ENCODE results near the gene TTC24.

Gene TTC24

DNA sequence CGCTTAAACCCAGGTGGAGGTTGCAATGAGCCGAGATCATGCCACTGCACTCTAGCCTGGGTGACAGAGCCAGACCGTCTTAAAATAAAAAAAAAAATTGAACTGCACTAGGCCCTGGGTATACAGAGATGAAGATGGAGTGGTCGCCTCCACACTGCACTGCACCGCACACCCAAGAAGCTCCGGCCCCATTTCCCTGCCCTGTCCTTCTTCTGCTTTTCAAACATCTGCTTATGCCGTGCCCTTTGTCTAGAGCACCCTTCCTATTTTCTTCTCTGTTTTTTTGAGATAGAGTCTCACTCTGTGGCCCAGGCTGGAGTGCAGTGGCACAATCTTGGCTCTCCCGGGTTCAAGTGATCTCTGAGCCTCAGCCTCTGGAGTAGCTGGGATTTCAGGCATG lies 24.6 kb upstream of the TTC24 start:
- Histone ChIP-seq H3K4me2 (ENCODE audit: low read depth, low read length, poor library complexity, severe bottlenecking) (no peak overlapping the region), H2AFZ (ENCODE audit: low read depth, low read length, severe bottlenecking) (no peak overlapping the region), H3K9me2 (replicated peaks; ENCODE audit: insufficient read depth, low read length) (no peaks in the 10 kb centered on the region), H3F3A (ENCODE audit: insufficient read depth) (no peaks in the 10 kb centered on the region), H3K27ac (ENCODE audit: low read depth, low read length) (no peak overlapping the region), H3K9me3 (ENCODE audit: insufficient read depth, low read length) (no peaks in the 10 kb centered on the region), H3K36me3 (ENCODE audit: low read length) (no peaks in the 10 kb centered on the region), H3K9ac (ENCODE audit: low read length) (no peak overlapping the region), H3K79me2 (ENCODE audit: insufficient read depth, low read length) (no peaks in the 10 kb centered on the region), H4K20me1 (ENCODE audit: low read depth, low read length) (no peaks in the 10 kb centered on the region), H3K27me3 (ENCODE audit: low read length) (no peaks in the 10 kb centered on the region), H3K4me3 (ENCODE audit: insufficient read depth, low read length, poor library complexity, severe bottlenecking) (no peak overlapping the region)
- no peak for TF ChIP-seq EZH2phosphoT487 (conservative IDR thresholded peaks at IDR 0.05; ENCODE audit: low read length)
- TF ChIP-seq CTCF (IDR thresholded peaks at IDR 0.05; ENCODE audit: insufficient read depth, low read length, poor library complexity, severe bottlenecking), result no peak

GRCh38 chr1:156555715-156556114 lies 23.8 kb upstream of the TTC24 start:
- H3K4me2 ChIP-seq (ENCODE audit: low read depth, low read length, poor library complexity, severe bottlenecking), result no peak overlapping the region
- H3K27me3 ChIP-seq (ENCODE audit: low read length), result no peaks in the 10 kb centered on the region
- no peaks in the 10 kb centered on the region for H3K36me3 ChIP-seq (ENCODE audit: low read length)
- H4K20me1 ChIP-seq (ENCODE audit: low read depth, low read length), result no peaks in the 10 kb centered on the region
- no peaks in the 10 kb centered on the region for H3K9me3 ChIP-seq (ENCODE audit: insufficient read depth, low read length)
- H3K4me3 ChIP-seq (ENCODE audit: insufficient read depth, low read length, poor library complexity, severe bottlenecking), result no peak overlapping the region
- H3K79me2 ChIP-seq (ENCODE audit: insufficient read depth, low read length), result no peaks in the 10 kb centered on the region
- no peak for TF ChIP-seq EZH2phosphoT487 (conservative IDR thresholded peaks at IDR 0.05; ENCODE audit: low read length)
- TF ChIP-seq CTCF (IDR thresholded peaks at IDR 0.05; ENCODE audit: insufficient read depth, low read length, poor library complexity, severe bottlenecking), result no peak
- no peak overlapping the region for H3K9ac ChIP-seq (ENCODE audit: low read length)
- no peaks in the 10 kb centered on the region for H3K9me2 ChIP-seq (replicated peaks; ENCODE audit: insufficient read depth, low read length)
- H3K27ac ChIP-seq (ENCODE audit: low read depth, low read length), result no peak overlapping the region
- no peaks in the 10 kb centered on the region for H3F3A ChIP-seq (ENCODE audit: insufficient read depth)
- no peak overlapping the region for H2AFZ ChIP-seq (ENCODE audit: low read depth, low read length, severe bottlenecking)

DNA sequence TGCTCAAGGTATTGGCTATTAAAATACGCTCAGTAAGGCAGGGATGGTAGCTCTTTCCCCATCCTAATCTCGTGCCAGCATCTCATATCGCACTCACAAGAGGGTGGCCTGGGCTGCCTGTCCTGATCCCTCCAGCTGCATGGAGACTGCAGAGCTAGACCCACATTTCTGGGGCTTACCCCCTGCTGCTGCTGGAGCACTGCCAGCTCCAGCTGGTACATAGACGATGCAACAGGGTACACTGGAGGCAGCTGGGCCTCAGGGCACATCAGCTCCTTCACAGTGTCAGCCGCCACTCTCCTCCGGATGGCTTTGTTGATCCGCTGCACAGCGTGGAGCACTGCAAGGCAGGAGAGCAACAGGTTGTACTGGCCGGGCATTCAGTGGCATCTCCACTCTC lies 23.2 kb upstream of the TTC24 start:
- no peaks in the 10 kb centered on the region for H4K20me1 ChIP-seq (ENCODE audit: low read depth, low read length)
- H3F3A ChIP-seq (ENCODE audit: insufficient read depth), result no peaks in the 10 kb centered on the region
- H3K79me2 ChIP-seq (ENCODE audit: insufficient read depth, low read length), result no peaks in the 10 kb centered on the region
- no peaks in the 10 kb centered on the region for H3K36me3 ChIP-seq (ENCODE audit: low read length)
- no peak overlapping the region for H3K9ac ChIP-seq (ENCODE audit: low read length)
- no peaks in the 10 kb centered on the region for H3K9me2 ChIP-seq (replicated peaks; ENCODE audit: insufficient read depth, low read length)
- H3K27me3 ChIP-seq (ENCODE audit: low read length), result no peaks in the 10 kb centered on the region
- H3K27ac ChIP-seq (ENCODE audit: low read depth, low read length), result no peak overlapping the region
- no peak overlapping the region for H3K4me2 ChIP-seq (ENCODE audit: low read depth, low read length, poor library complexity, severe bottlenecking)
- no peak for TF ChIP-seq CTCF (IDR thresholded peaks at IDR 0.05; ENCODE audit: insufficient read depth, low read length, poor library complexity, severe bottlenecking)
- TF ChIP-seq EZH2phosphoT487 (conservative IDR thresholded peaks at IDR 0.05; ENCODE audit: low read length), result no peak
- no peaks in the 10 kb centered on the region for H3K9me3 ChIP-seq (ENCODE audit: insufficient read depth, low read length)
- no peak overlapping the region for H3K4me3 ChIP-seq (ENCODE audit: insufficient read depth, low read length, poor library complexity, severe bottlenecking)
- H2AFZ ChIP-seq (ENCODE audit: low read depth, low read length, severe bottlenecking), result no peak overlapping the region

All from SU-DHL-6 (cell line).